ACHN (cell line): ENCODE measurements around the gene CLEC2L.

Source experiments
- DNase-seq: peaks from one replicate; pipeline ENCODE4 v3.0.0-alpha.2; 2015
- in situ Hi-C: cut with HindIII; loops from 2 replicates; pipeline ENCODE4 v1.10.0; 2017; ENCODE audit warnings: low sequenced_read_pairs, low pct_ligation_motif_present, low pct_unique_long_range_greater_than_20kb

CLEC2L gene

DNA sequence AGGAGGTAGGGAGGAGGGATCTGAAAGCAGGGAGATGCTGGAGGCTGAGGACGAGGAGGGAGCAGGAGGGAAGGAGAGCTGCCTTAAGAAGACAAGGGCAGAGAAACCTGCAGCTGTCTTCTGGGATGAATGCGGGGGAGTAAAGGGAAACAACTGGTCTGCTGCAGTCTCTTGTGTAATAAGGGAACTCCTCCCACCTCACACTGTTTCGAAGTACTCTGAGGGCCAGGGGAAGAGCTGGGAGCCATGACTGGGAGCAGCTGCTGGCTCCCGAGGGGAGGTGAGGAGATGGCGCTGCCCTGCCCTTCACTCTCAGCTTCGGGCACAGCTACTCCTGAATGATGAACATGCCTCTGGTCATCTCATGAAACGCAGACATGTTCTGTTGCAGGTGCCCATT, 65.1 kb downstream of the CLEC2L start:
- DNase-seq: no peak
- in situ Hi-C loops: no loop called here

DNA sequence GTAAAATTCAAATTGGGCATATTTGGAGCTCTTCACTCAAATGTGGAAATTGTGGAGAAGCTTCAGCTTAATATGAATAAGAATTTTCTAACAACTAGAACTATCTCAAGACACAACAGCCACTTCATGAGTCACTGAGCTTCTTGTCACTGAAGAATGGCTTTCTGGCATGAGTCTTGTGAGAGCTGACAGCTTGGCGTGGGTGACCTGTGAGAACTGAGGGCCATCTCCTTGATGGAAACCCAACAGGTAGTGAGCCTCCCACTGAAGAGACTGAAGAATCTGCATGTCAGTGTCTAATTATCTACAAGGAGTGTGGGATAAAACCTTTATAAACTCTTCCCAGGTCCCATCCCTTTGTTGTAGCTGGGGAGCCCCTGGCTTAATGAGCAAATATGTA, 66.0 kb downstream of the CLEC2L start:
- in situ Hi-C loops: no loop called here
- DNase-seq: no peak

DNA sequence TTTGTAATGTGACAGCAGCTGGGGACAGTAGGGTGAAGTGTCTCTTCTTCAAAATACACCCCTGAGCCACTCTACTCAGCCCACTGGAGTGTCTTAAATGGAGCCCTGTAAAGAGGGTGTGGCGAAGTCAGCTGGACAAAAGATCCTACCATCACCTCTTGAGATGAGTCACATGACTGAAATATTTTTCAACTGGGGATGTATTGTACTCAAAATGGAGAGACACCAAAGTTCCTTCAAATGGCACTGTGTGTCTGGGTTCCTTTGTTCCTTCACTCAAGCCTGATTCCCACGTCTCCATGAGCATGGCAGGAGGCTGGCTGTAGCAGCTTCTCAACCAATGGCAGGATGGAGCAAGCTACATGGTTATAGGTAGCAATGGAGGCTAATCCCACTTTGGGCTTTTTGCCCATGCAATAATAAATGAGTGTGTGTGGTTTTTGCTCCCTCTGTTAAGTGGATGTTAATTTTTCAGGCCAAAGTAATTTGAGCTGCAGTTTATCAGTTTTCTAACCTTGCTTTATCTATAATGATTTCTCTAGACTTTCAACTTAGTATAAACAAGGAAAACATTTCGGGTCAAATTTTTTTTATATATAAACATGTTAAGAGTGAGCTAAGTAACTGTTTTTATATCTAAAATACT, 68.2 kb downstream of the CLEC2L start:
- no peak for DNase-seq
- in situ Hi-C loops: no loop called here

DNA sequence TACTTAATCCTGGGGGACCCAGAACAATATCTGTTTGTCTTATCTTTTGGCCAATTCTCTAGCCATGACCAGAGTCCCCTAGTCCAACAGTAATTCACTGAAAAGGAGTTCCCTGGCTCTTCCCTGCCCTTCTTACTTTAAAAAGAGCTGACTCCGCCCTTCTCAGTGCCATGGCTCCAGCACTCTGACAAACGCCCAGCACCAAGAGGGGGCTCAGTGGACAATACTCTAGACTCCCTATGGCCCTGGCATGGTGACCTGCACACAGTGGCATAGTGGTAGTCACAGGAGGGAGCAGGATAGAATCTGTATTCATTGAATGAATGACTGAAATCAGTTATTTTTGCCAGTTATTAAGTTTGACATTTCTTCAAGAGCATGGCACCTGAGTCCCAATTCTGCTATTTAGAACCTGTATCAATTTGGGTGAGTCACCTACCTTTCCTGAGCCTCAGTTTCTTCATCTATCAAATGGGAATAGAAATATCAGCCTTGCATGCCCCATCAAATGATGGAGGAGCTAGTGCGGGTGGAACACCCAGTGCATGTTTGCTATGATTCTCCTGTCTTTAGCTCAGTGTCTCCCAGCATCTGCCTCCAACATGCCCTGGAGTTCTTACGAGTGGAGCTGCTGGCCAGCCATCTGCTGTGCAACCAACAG, 69.4 kb downstream of the CLEC2L start:
- DNase-seq: no peak
- in situ Hi-C loops: no loop called here

DNA sequence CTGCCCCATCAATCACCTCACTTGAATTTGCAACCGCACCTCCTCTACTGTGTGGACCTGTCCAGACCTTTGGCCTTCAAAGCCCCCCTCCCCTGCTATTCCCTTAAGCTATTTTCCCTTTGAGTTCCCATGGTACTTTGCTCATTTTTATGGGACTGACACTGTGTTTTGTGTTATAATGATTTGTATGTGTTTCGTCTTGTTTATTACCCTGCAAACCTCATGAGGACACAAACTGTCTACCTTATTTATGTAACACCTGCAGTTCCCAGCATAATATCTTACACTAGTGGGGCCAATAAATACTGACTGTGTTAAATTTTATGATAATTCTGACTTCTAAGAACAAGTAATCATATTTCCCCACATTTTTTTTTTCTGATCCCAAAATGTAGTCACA, 70.6 kb downstream of the CLEC2L start:
- in situ Hi-C loops: no loop called here
- no peak for DNase-seq
